ENCODE results near the gene ACY1. TPM values are rescaled to one million over a fixed set of nuclear protein-coding genes. Genes with fewer than 3 reads are reported as not detected.

The ACY1 gene
- total RNA-seq, 2 donors from 2014 or later: 58.2 to 69.4 TPM

GRCh38 chr3:51994530-51994929, 11.2 kb downstream of the ACY1 start:
- TF ChIP-seq CTCF (conservative IDR thresholded peaks at IDR 0.05): no peak
- Histone ChIP-seq H3K27ac (ENCODE audit: low read depth, low read length) (no peak overlapping the region), H3K36me3 (ENCODE audit: control insufficient read depth, insufficient read depth, low read length) (peaks cover 32% of the 10 kb centered on the region), H3K9ac (ENCODE audit: extremely low read depth, low read length, poor library complexity, severe bottlenecking) (peak overlapping the region; percentile 96), H3K4me3 (ENCODE audit: low read length) (peak overlapping the region; percentile 94), H3K4me1 (ENCODE audit: control insufficient read depth, insufficient read depth, low read length) (peaks cover 12% of the 10 kb centered on the region), H3K27me3 (ENCODE audit: control insufficient read depth, insufficient read depth, low read length, poor library complexity, severe bottlenecking) (no peaks in the 10 kb centered on the region), H3K9me3 (ENCODE audit: control insufficient read depth, low read length) (no peaks in the 10 kb centered on the region)
- H3K4me3 Mint-ChIP-seq: peak overlapping the region; percentile 100
- peaks cover 23% of the 10 kb centered on the region for H3K4me1 Mint-ChIP-seq
- H3K36me3 Mint-ChIP-seq (ENCODE audit: low read depth): peaks cover 45% of the 10 kb centered on the region
- H3K9me3 Mint-ChIP-seq: no peaks in the 10 kb centered on the region
- H3K27me3 Mint-ChIP-seq (ENCODE audit: insufficient read depth): no peaks in the 10 kb centered on the region
- peak overlapping the region; percentile 100 for H3K27ac Mint-ChIP-seq
- 87 to 92% methylated on average over 2 of the region's 2 CpGs for WGBS, 2 experiments (ENCODE audit: insufficient coverage in 1 of 2, insufficient read length in 1 of 2)
- DNase-seq: no peak

- 0% methylated on average over 12 to 40 of the region's 40 CpGs for WGBS, 2 experiments (ENCODE audit: insufficient coverage in 1 of 2, insufficient read length in 1 of 2)
- peak within 1 kb of the TSS; percentile 100 for H3K27ac Mint-ChIP-seq
These were observed 12.2 kb downstream of the ACY1 start, which contains the start of gene RPL29 for GRCh38 chr3:51995346-51996163. TSS of gene RPL29 (minus strand) at chr3:51995895. CDS start at chr3:51995461, 434 bp downstream.

GRCh38 chr3:51997172-51997571, 13.8 kb downstream of the ACY1 start:
- Mint-ChIP-seq H3K27ac (peak overlapping the region; percentile 28), H3K36me3 (ENCODE audit: low read depth) (peaks cover 34% of the 10 kb centered on the region), H3K4me3 (no peak overlapping the region), H3K4me1 (peaks cover 23% of the 10 kb centered on the region), H3K9me3 (no peaks in the 10 kb centered on the region), H3K27me3 (ENCODE audit: insufficient read depth) (peaks cover 4% of the 10 kb centered on the region)
- TF ChIP-seq CTCF (conservative IDR thresholded peaks at IDR 0.05): no peak
- no peak overlapping the region for H3K4me3 ChIP-seq (ENCODE audit: low read length)
- H3K4me1 ChIP-seq (ENCODE audit: control insufficient read depth, insufficient read depth, low read length): peaks cover 12% of the 10 kb centered on the region
- DNase-seq: no peak
- no peak overlapping the region for H3K9ac ChIP-seq (ENCODE audit: extremely low read depth, low read length, poor library complexity, severe bottlenecking)
- H3K27ac ChIP-seq (ENCODE audit: low read depth, low read length): no peak overlapping the region
- H3K36me3 ChIP-seq (ENCODE audit: control insufficient read depth, insufficient read depth, low read length): peaks cover 27% of the 10 kb centered on the region
- H3K27me3 ChIP-seq (ENCODE audit: control insufficient read depth, insufficient read depth, low read length, poor library complexity, severe bottlenecking): no peaks in the 10 kb centered on the region
- H3K9me3 ChIP-seq (ENCODE audit: control insufficient read depth, low read length): no peaks in the 10 kb centered on the region
- WGBS, 2 experiments (ENCODE audit: insufficient coverage in 1 of 2, insufficient read length in 1 of 2): 81 to 100% methylated on average over 2 of the region's 2 CpGs

More at GRCh38 chr3:51995346-51996163, 12.2 kb downstream of the ACY1 start, which contains the start of gene RPL29:
- Histone ChIP-seq H3K9me3 (ENCODE audit: control insufficient read depth, low read length) (no peaks in the 10 kb centered on the region), H3K27me3 (ENCODE audit: control insufficient read depth, insufficient read depth, low read length, poor library complexity, severe bottlenecking) (no peaks in the 10 kb centered on the region), H3K9ac (ENCODE audit: extremely low read depth, low read length, poor library complexity, severe bottlenecking) (peak within 1 kb of the TSS; percentile 96), H3K4me3 (ENCODE audit: low read length) (peak within 1 kb of the TSS; percentile 94), H3K4me1 (ENCODE audit: control insufficient read depth, insufficient read depth, low read length) (peaks cover 12% of the 10 kb centered on the region), H3K27ac (ENCODE audit: low read depth, low read length) (peak within 1 kb of the TSS; percentile 99), H3K36me3 (ENCODE audit: control insufficient read depth, insufficient read depth, low read length) (peaks cover 32% of the 10 kb centered on the region)
- peaks cover 23% of the 10 kb centered on the region for H3K4me1 Mint-ChIP-seq
- H3K4me3 Mint-ChIP-seq: peak within 1 kb of the TSS; percentile 100
- no peaks in the 10 kb centered on the region for H3K27me3 Mint-ChIP-seq (ENCODE audit: insufficient read depth)
- H3K9me3 Mint-ChIP-seq: no peaks in the 10 kb centered on the region
- peak; percentile 96 for DNase-seq
- peaks cover 45% of the 10 kb centered on the region for H3K36me3 Mint-ChIP-seq (ENCODE audit: low read depth)
- TF ChIP-seq CTCF (conservative IDR thresholded peaks at IDR 0.05): no peak

All from endodermal cell (in vitro differentiated cells).